ENCODE data around the gene TUB.

The TUB gene

DNA sequence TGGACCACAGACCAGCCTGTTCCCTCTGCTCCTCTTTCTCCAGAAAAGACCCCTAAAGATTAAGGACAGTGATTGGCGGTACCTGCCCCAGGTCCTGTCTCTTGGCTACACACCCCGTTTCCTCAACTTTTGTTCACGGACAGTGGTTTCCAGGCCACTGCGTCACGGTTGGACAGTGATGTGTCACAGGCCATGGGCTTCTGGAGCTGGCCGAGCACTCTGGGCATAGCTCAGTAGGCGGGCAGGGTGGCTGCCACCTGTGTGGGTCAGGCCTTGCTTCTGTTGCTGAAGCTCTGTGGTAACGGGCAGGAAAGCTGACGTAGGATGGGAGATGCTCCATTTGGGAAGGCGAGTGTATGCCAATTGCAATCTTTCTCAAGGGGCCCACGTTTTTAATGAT, 13.6 kb downstream of the TUB start:
- H3K4me3 ChIP-seq (ENCODE audit: low read depth, low read length): no peak overlapping the region
- in situ Hi-C loops (cut with HindIII; ENCODE audit: low sequenced_read_pairs): no loop called here
- no peak for TF ChIP-seq CTCF (IDR thresholded peaks at IDR 0.05; ENCODE audit: low read depth, low read length, missing control alignments)
- DNase-seq (ENCODE audit: low read depth): no peak

DNA sequence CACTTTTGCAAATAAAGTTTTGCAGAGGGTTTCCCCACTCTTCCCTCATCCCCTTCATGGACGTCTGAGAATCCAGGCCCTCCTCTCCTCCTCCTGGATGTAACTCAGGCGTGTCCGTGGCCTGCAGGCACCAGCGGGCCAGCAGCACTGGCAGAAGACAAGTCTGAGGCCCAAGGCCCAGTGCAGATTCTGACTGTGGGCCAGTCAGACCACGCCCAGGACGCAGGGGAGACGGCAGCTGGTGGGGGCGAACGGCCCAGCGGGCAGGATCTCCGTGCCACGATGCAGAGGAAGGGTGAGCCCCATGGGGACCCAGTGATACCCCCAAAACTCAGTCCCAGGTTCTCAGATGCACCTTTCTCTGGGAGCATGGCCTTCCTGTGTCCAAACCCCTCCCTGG, 14.4 kb downstream of the TUB start:
- in situ Hi-C loops (cut with HindIII; ENCODE audit: low sequenced_read_pairs): no loop called here
- TF ChIP-seq CTCF (IDR thresholded peaks at IDR 0.05; ENCODE audit: low read depth, low read length, missing control alignments): no peak
- H3K4me3 ChIP-seq (ENCODE audit: low read depth, low read length): no peak overlapping the region
- no peak for DNase-seq (ENCODE audit: low read depth)

GRCh38 chr11:8095806-8096522, 15.0 kb downstream of the TUB start:
- in situ Hi-C loops (cut with HindIII; ENCODE audit: low sequenced_read_pairs): no loop called here

DNA sequence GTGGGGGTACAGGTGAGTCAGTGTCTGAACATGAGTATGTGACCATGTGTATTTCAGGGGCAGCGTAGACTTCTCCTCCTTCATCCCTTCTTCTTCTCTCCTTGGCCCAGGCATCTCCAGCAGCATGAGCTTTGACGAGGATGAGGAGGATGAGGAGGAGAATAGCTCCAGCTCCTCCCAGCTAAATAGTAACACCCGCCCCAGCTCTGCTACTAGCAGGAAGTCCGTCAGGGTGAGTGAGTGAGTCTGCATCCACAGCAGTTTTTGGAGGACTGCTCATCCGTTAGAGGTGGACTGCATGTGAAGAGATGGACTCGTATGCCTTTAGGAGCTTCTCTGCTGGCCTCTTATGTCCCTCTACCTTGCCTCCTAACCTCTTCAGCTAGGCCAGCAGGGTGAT, 15.6 kb downstream of the TUB start:
- no peak for DNase-seq (ENCODE audit: low read depth)
- TF ChIP-seq CTCF (IDR thresholded peaks at IDR 0.05; ENCODE audit: low read depth, low read length, missing control alignments): no peak
- in situ Hi-C loops (cut with HindIII; ENCODE audit: low sequenced_read_pairs): no loop called here

More at GRCh38 chr11:8095806-8096522, 15.0 kb downstream of the TUB start:
- TF ChIP-seq CTCF (IDR thresholded peaks at IDR 0.05; ENCODE audit: low read depth, low read length, missing control alignments): no peak
- no peak for DNase-seq (ENCODE audit: low read depth)
- no peak overlapping the region for H3K4me3 ChIP-seq (ENCODE audit: low read depth, low read length)

GRCh38 chr11:8097062-8097461, 16.1 kb downstream of the TUB start:
- in situ Hi-C loops (cut with HindIII; ENCODE audit: low sequenced_read_pairs): no loop called here
- TF ChIP-seq CTCF (IDR thresholded peaks at IDR 0.05; ENCODE audit: low read depth, low read length, missing control alignments): no peak
- DNase-seq (ENCODE audit: low read depth): no peak
- no peak overlapping the region for H3K4me3 ChIP-seq (ENCODE audit: low read depth, low read length)

More for the DNA sequence above, 15.6 kb downstream of the TUB start:
- no peak overlapping the region for H3K4me3 ChIP-seq (ENCODE audit: low read depth, low read length)

- DNase-seq (ENCODE audit: low read depth): no peak
- in situ Hi-C loops (cut with HindIII; ENCODE audit: low sequenced_read_pairs): no loop called here
- no peak for TF ChIP-seq CTCF (IDR thresholded peaks at IDR 0.05; ENCODE audit: low read depth, low read length, missing control alignments)
- H3K4me3 ChIP-seq (ENCODE audit: low read depth, low read length): no peak overlapping the region
Observed at GRCh38 chr11:8097468-8097867, 16.5 kb downstream of the TUB start.
